ENCODE results near the gene AGAP1. TPM values are rescaled to one million over a fixed set of nuclear protein-coding genes. Genes with fewer than 3 reads are reported as not detected.

AGAP1 gene
- total RNA-seq, 4 donors from 2014 or later: 23.4 to 46.5 (median 29.3) TPM

GRCh38 chr2:235611349-235611748 lies 117.5 kb downstream of the AGAP1 start:
- peaks cover 0 to 2% of the 10 kb centered on the region in 2 donors for H3K4me1 ChIP-seq

GRCh38 chr2:235611756-235612155 lies 117.9 kb downstream of the AGAP1 start:
- H3K36me3 ChIP-seq: no peaks in the 10 kb centered on the region
- intact Hi-C loops (cut with DNase I): no loop called here
- H3K9me3 ChIP-seq: no peaks in the 10 kb centered on the region
- no peak overlapping the region for H3K27ac ChIP-seq
- 89 to 91% methylated on average over 7 of the region's 7 CpGs for WGBS, 2 donors
- DNase-seq: no peak
- H3K27me3 ChIP-seq: no peaks in the 10 kb centered on the region
- H3K4me1 ChIP-seq: peaks cover 0 to 2% of the 10 kb centered on the region in 2 donors
- TF ChIP-seq CTCF (IDR thresholded peaks at IDR 0.05) (no peak), POLR2A (IDR thresholded peaks at IDR 0.05) (no peak)
- no peak overlapping the region for H3K4me3 ChIP-seq (replicated peaks in 1 of 3)

More at GRCh38 chr2:235611349-235611748, 117.5 kb downstream of the AGAP1 start:
- intact Hi-C loops (cut with DNase I): no loop called here
- Histone ChIP-seq H3K4me3 (replicated peaks in 1 of 3) (no peak overlapping the region), H3K36me3 (no peaks in the 10 kb centered on the region), H3K27me3 (no peaks in the 10 kb centered on the region), H3K27ac (no peak overlapping the region), H3K9me3 (no peaks in the 10 kb centered on the region)
- no peak for TF ChIP-seq CTCF (IDR thresholded peaks at IDR 0.05)
- no peak for TF ChIP-seq POLR2A (IDR thresholded peaks at IDR 0.05)
- no peak for DNase-seq
- 100% methylated on average over 1 of the region's 1 CpG for WGBS, 2 donors

GRCh38 chr2:235612181-235612950 lies 118.5 kb downstream of the AGAP1 start:
- no peak for DNase-seq
- no peak overlapping the region for H3K4me3 ChIP-seq (replicated peaks in 1 of 3)
- TF ChIP-seq CTCF (IDR thresholded peaks at IDR 0.05) (no peak), POLR2A (IDR thresholded peaks at IDR 0.05) (no peak)
- H3K4me1 ChIP-seq: peaks cover 0 to 2% of the 10 kb centered on the region in 2 donors
- H3K27me3 ChIP-seq: no peaks in the 10 kb centered on the region
- H3K9me3 ChIP-seq: no peaks in the 10 kb centered on the region
- WGBS, 2 donors: 93 to 97% methylated on average over 14 to 15 of the region's 15 CpGs
- intact Hi-C loops (cut with DNase I): no loop called here
- H3K27ac ChIP-seq: no peak overlapping the region
- H3K36me3 ChIP-seq: no peaks in the 10 kb centered on the region

GRCh38 chr2:235613649-235614048 lies 119.8 kb downstream of the AGAP1 start:
- WGBS, 2 donors: 92 to 94% methylated on average over 6 of the region's 6 CpGs
- H3K9me3 ChIP-seq: no peaks in the 10 kb centered on the region
- no peaks in the 10 kb centered on the region for H3K36me3 ChIP-seq
- H3K27ac ChIP-seq: no peak overlapping the region
- TF ChIP-seq CTCF (IDR thresholded peaks at IDR 0.05): no peak
- no peak for TF ChIP-seq POLR2A (IDR thresholded peaks at IDR 0.05)
- H3K4me3 ChIP-seq (replicated peaks in 1 of 3): no peak overlapping the region
- DNase-seq: no peak
- no peaks in the 10 kb centered on the region for H3K27me3 ChIP-seq
- peaks cover 0 to 2% of the 10 kb centered on the region in 2 donors for H3K4me1 ChIP-seq
- intact Hi-C loops (cut with DNase I): no loop called here

GRCh38 chr2:235614176-235614860 lies 120.5 kb downstream of the AGAP1 start:
- DNase-seq: no peak
- Histone ChIP-seq H3K27ac (peak overlapping the region in 1 of 3 donors; percentile 52), H3K4me3 (replicated peaks in 1 of 3) (no peak overlapping the region), H3K36me3 (no peaks in the 10 kb centered on the region), H3K4me1 (peaks cover 0 to 2% of the 10 kb centered on the region in 2 donors), H3K9me3 (no peaks in the 10 kb centered on the region), H3K27me3 (no peaks in the 10 kb centered on the region)
- WGBS, 2 donors: 88 to 93% methylated on average over 14 of the region's 14 CpGs
- TF ChIP-seq CTCF (IDR thresholded peaks at IDR 0.05): no peak
- no peak for TF ChIP-seq POLR2A (IDR thresholded peaks at IDR 0.05)
- intact Hi-C loops (cut with DNase I): no loop called here

All from thyroid gland (tissue), 4 donors.